Astrocyte (in vitro differentiated cells and primary cell): ENCODE results near the gene RALA. TPM values are rescaled to one million over a fixed set of nuclear protein-coding genes. Genes with fewer than 3 reads are reported as not detected.
"Not testable (repeated sequence)": the region's sequence is repeated elsewhere in the genome, so short reads cannot be mapped to it uniquely, and the experiment has no call there.

Source experiments
- DNase-seq: peaks from one replicate; pipeline ENCODE4 v3.0.0-alpha.2; 2010; ENCODE audit warnings: low read depth
- FAIRE-seq: peaks from 2 replicates; lab custom pipeline; 2011; peaks lifted over from hg19 to GRCh38; lab: Jason Lieb, UNC
- H2AFZ ChIP-seq: 2 replicates; pipeline ENCODE4 v1.6.0; 2012; ENCODE audit warnings: low read depth, low read length, inconsistent platforms
- H3K27ac ChIP-seq: 2 replicates; pipeline ENCODE4 v1.5.1; 2011; ENCODE audit warnings: low read depth, low read length, inconsistent platforms
- H3K27me3 ChIP-seq: 2 replicates; pipeline ENCODE4 v1.6.0; 2011; ENCODE audit warnings: low read length, inconsistent platforms; ENCODE audit not compliant: insufficient read depth
- H3K36me3 ChIP-seq: 2 replicates; pipeline ENCODE4 v1.5.1; 2011; ENCODE audit warnings: low read length, inconsistent platforms; ENCODE audit not compliant: insufficient read depth
- H3K4me1 ChIP-seq: 2 replicates; pipeline ENCODE4 v1.5.1; 2011; ENCODE audit warnings: low read length, inconsistent platforms; ENCODE audit not compliant: insufficient read depth
- H3K4me2 ChIP-seq: 2 replicates; pipeline ENCODE4 v1.6.0; 2012; ENCODE audit warnings: low read length, inconsistent platforms
- H3K4me3 ChIP-seq: 2 replicates; pipeline ENCODE4 v1.5.1; 2011; ENCODE audit warnings: low read depth, mild to moderate bottlenecking, low read length, inconsistent platforms; ENCODE audit not compliant: insufficient read depth
- H3K79me2 ChIP-seq: 2 replicates; pipeline ENCODE4 v1.6.0; 2012; ENCODE audit warnings: mild to moderate bottlenecking, low read length, inconsistent platforms; ENCODE audit not compliant: insufficient read depth
- H3K9ac ChIP-seq: 2 replicates; pipeline ENCODE4 v1.6.0; 2012; ENCODE audit warnings: mild to moderate bottlenecking, low read length, inconsistent platforms
- H3K9me3 ChIP-seq: 2 replicates; pipeline ENCODE4 v1.5.1; 2012; ENCODE audit warnings: low read depth, mild to moderate bottlenecking, low read length, inconsistent platforms; ENCODE audit not compliant: insufficient read depth
- H4K20me1 ChIP-seq: 2 replicates; pipeline ENCODE4 v1.6.0; 2012; ENCODE audit warnings: low read length, inconsistent platforms; ENCODE audit not compliant: insufficient read depth
- H3K27ac Mint-ChIP-seq: one replicate; pipeline ENCODE4 v1.8.0; 2021; ENCODE audit warnings: mild to moderate bottlenecking, mixed read lengths; ENCODE audit not compliant: unreplicated experiment
- H3K27me3 Mint-ChIP-seq: one replicate; pipeline ENCODE4 v1.8.0; 2021; ENCODE audit warnings: low read depth, mixed read lengths; ENCODE audit not compliant: unreplicated experiment
- H3K36me3 Mint-ChIP-seq: one replicate; pipeline ENCODE4 v1.8.0; 2021; ENCODE audit warnings: low read depth, mixed read lengths; ENCODE audit not compliant: unreplicated experiment
- H3K4me1 Mint-ChIP-seq: one replicate; pipeline ENCODE4 v1.8.0; 2021; ENCODE audit warnings: low read depth, mixed read lengths; ENCODE audit not compliant: unreplicated experiment
- H3K4me3 Mint-ChIP-seq: one replicate; pipeline ENCODE4 v1.8.0; 2021; ENCODE audit warnings: mild to moderate bottlenecking, moderate library complexity, mixed read lengths; ENCODE audit not compliant: unreplicated experiment
- H3K9me3 Mint-ChIP-seq: one replicate; pipeline ENCODE4 v1.8.0; 2021; ENCODE audit warnings: mild to moderate bottlenecking, mixed read lengths; ENCODE audit not compliant: unreplicated experiment
- CTCF ChIP-seq: IDR thresholded peaks from 2 replicates; pipeline ENCODE4 v1.5.1; 2011; ENCODE audit warnings: low read depth, mild to moderate bottlenecking, inconsistent platforms, low read length, moderate library complexity; ENCODE audit not compliant: insufficient read depth
- EZH2 ChIP-seq: IDR thresholded peaks from 2 replicates; pipeline ENCODE4 v1.6.1; 2012; ENCODE audit warnings: mild to moderate bottlenecking, low read length, inconsistent platforms; ENCODE audit not compliant: insufficient read depth
- total RNA-seq: library from RNA; stranded (reverse); gene quantifications from 2 replicates; pipeline ENCODE4 v1.2.1, GENCODE V29; 2021

RALA gene
- total RNA-seq, 1 donor from 2014 or later, result 70.2 TPM

GRCh38 chr7:39674406-39674805, 51.0 kb downstream of the RALA start:
- Mint-ChIP-seq H3K27me3 (no peaks in the 10 kb centered on the region), H3K4me3 (no peak overlapping the region), H3K9me3 (peaks cover 6% of the 10 kb centered on the region), H3K4me1 (peaks cover 22% of the 10 kb centered on the region), H3K27ac (no peak overlapping the region), H3K36me3 (peaks cover 5% of the 10 kb centered on the region)
- no peak overlapping the region for H3K4me2 ChIP-seq
- no peak overlapping the region for H3K9ac ChIP-seq
- no peaks in the 10 kb centered on the region for H3K27me3 ChIP-seq
- H3K4me1 ChIP-seq, result peaks cover 3% of the 10 kb centered on the region
- H3K9me3 ChIP-seq, result no peaks in the 10 kb centered on the region
- H3K36me3 ChIP-seq, result no peaks in the 10 kb centered on the region
- H3K4me3 ChIP-seq, result no peak overlapping the region
- TF ChIP-seq EZH2, result no peak
- peaks cover 59% of the 10 kb centered on the region for H4K20me1 ChIP-seq
- FAIRE-seq (no peak), DNase-seq (peak; percentile 25)
- H3K27ac ChIP-seq, result no peak overlapping the region
- H2AFZ ChIP-seq, result no peak overlapping the region
- H3K79me2 ChIP-seq, result peaks cover 86% of the 10 kb centered on the region

GRCh38 chr7:39676346-39676745, 53.0 kb downstream of the RALA start:
- no peak overlapping the region for H2AFZ ChIP-seq
- no peak overlapping the region for H3K4me3 ChIP-seq
- H3K36me3 ChIP-seq, result no peaks in the 10 kb centered on the region
- H3K27ac Mint-ChIP-seq, result no peak overlapping the region
- no peak overlapping the region for H3K27ac ChIP-seq
- FAIRE-seq (no peak), DNase-seq (no peak)
- H3K4me1 Mint-ChIP-seq, result peaks cover 24% of the 10 kb centered on the region
- no peak overlapping the region for H3K9ac ChIP-seq
- H3K4me1 ChIP-seq, result peaks cover 3% of the 10 kb centered on the region
- no peak overlapping the region for H3K4me2 ChIP-seq
- no peaks in the 10 kb centered on the region for H3K27me3 Mint-ChIP-seq
- H3K36me3 Mint-ChIP-seq, result peaks cover 5% of the 10 kb centered on the region
- H3K79me2 ChIP-seq, result peaks cover 85% of the 10 kb centered on the region
- H3K9me3 Mint-ChIP-seq, result peaks cover 6% of the 10 kb centered on the region
- TF ChIP-seq EZH2, result no peak
- no peak for TF ChIP-seq CTCF
- peaks cover 71% of the 10 kb centered on the region for H4K20me1 ChIP-seq
- no peaks in the 10 kb centered on the region for H3K27me3 ChIP-seq
- H3K4me3 Mint-ChIP-seq, result no peak overlapping the region
- no peaks in the 10 kb centered on the region for H3K9me3 ChIP-seq

GRCh38 chr7:39678930-39679709, 55.7 kb downstream of the RALA start:
- TF ChIP-seq EZH2 (no peak), CTCF (no peak)
- Mint-ChIP-seq H3K36me3 (peaks cover 7% of the 10 kb centered on the region), H3K4me1 (peaks cover 31% of the 10 kb centered on the region), H3K9me3 (peaks cover 6% of the 10 kb centered on the region), H3K4me3 (no peak overlapping the region), H3K27ac (no peak overlapping the region), H3K27me3 (no peaks in the 10 kb centered on the region)
- no peak overlapping the region for H2AFZ ChIP-seq
- no peaks in the 10 kb centered on the region for H3K27me3 ChIP-seq
- peak overlapping the region; percentile 22 for H3K4me2 ChIP-seq
- H3K9ac ChIP-seq, result no peak overlapping the region
- H3K27ac ChIP-seq, result no peak overlapping the region
- DNase-seq (no peak), FAIRE-seq (no peak)
- no peak overlapping the region for H3K4me3 ChIP-seq
- no peaks in the 10 kb centered on the region for H3K36me3 ChIP-seq
- no peaks in the 10 kb centered on the region for H3K9me3 ChIP-seq
- H4K20me1 ChIP-seq, result peaks cover 80% of the 10 kb centered on the region
- peaks cover 17% of the 10 kb centered on the region for H3K4me1 ChIP-seq
- H3K79me2 ChIP-seq, result peaks cover 83% of the 10 kb centered on the region

GRCh38 chr7:39679874-39680273, 56.5 kb downstream of the RALA start:
- not testable (repeated sequence) for H3K27ac Mint-ChIP-seq, H3K9me3 Mint-ChIP-seq, H3K9ac ChIP-seq, H3K27ac ChIP-seq, H3K9me3 ChIP-seq, H3K4me3 Mint-ChIP-seq, DNase-seq, H3K36me3 Mint-ChIP-seq, H3K36me3 ChIP-seq, H3K4me2 ChIP-seq, FAIRE-seq, H3K4me3 ChIP-seq, H3K27me3 ChIP-seq, H2AFZ ChIP-seq, H3K27me3 Mint-ChIP-seq
- Histone ChIP-seq H3K79me2 (peaks cover 83% of the 10 kb centered on the region), H3K4me1 (peaks cover 18% of the 10 kb centered on the region), H4K20me1 (peaks cover 82% of the 10 kb centered on the region)
- H3K4me1 Mint-ChIP-seq, result peaks cover 34% of the 10 kb centered on the region
